Cardiac fibroblast (primary cell): ENCODE results near the gene LAMP2.
A peak's percentile ranks its signal among the peaks of the same experiment; 100 is the strongest.

Source experiments
- DNase-seq, 2 donors: peaks; one replicate each; pipeline versions ENCODE4 v3.0.0 to v3.0.0-alpha.2; 2010; ENCODE audit warnings: low read depth in 2 of 2
- H3K4me3 ChIP-seq, 2 donors: replicated peaks in 1 of 2; 1 replicate in 1 of 2; 2 replicates in 1 of 2; pipeline ENCODE4 v1.5.1; 2011; ENCODE audit warnings: low read depth in 2 of 2, low read length in 2 of 2, mild to moderate bottlenecking in 2 of 2, moderate library complexity in 1 of 2
- CTCF ChIP-seq: IDR thresholded peaks from one replicate; pipeline ENCODE4 v1.5.1; 2011; ENCODE audit warnings: low read depth, mild to moderate bottlenecking, low read length, inconsistent platforms

The LAMP2 gene

GRCh38 chrX:120462370-120462769 is 6.7 kb downstream of the LAMP2 start:
- no peak overlapping the region for H3K4me3 ChIP-seq
- no peak for TF ChIP-seq CTCF
- DNase-seq, result no peak

- no peak overlapping the region for H3K4me3 ChIP-seq
- no peak for DNase-seq
- no peak for TF ChIP-seq CTCF
Observed at GRCh38 chrX:120459309-120459708, 9.8 kb downstream of the LAMP2 start.

- no peak for TF ChIP-seq CTCF
- peak; percentile 69 to 85 for DNase-seq
- H3K4me3 ChIP-seq, result no peak overlapping the region
Observed at GRCh38 chrX:120457766-120458180, 11.3 kb downstream of the LAMP2 start.

- DNase-seq, result peak in 1 of 2 donors; percentile 24
Observed at GRCh38 chrX:120456973-120457372, 12.1 kb downstream of the LAMP2 start.

GRCh38 chrX:120453985-120454384 is 15.1 kb downstream of the LAMP2 start:
- H3K4me3 ChIP-seq, result no peak overlapping the region
- DNase-seq, result peak; percentile 7 to 77
- no peak for TF ChIP-seq CTCF

More at GRCh38 chrX:120456973-120457372, 12.1 kb downstream of the LAMP2 start:
- TF ChIP-seq CTCF, result no peak
- no peak overlapping the region for H3K4me3 ChIP-seq

GRCh38 chrX:120452131-120452530 is 17.0 kb downstream of the LAMP2 start:
- DNase-seq, result peak; percentile 25 to 46
- no peak overlapping the region for H3K4me3 ChIP-seq
- peak; percentile 19 for TF ChIP-seq CTCF

GRCh38 chrX:120450163-120450562 is 18.9 kb downstream of the LAMP2 start:
- no peak overlapping the region for H3K4me3 ChIP-seq
- TF ChIP-seq CTCF, result no peak
- DNase-seq, result peak in 1 of 2 donors; percentile 16
